Epithelial cell of proximal tubule (primary cell): ENCODE measurements around the gene EFNA5. TPM values are rescaled to one million over a fixed set of nuclear protein-coding genes. Genes with fewer than 3 reads are reported as not detected.

Experiments
- DNase-seq: peaks from one replicate; pipeline ENCODE4 v3.0.0-alpha.2; 2011; ENCODE audit warnings: low read depth
- H3K4me3 ChIP-seq: 2 replicates; pipeline ENCODE4 v1.5.1; 2011; ENCODE audit warnings: low read depth, mild to moderate bottlenecking, low read length
- total RNA-seq: library from RNA; depleted of rRNA; stranded (reverse); fragments of >200 nt; gene quantifications from 2 replicates; pipeline ENCODE4 v1.2.3, GENCODE V29; 2015
- TF ChIP-seq, protein P1 (sequence below): conservative IDR thresholded peaks from 2 replicates; pipeline ENCODE4 v1.5.1; 2012; ENCODE audit warnings: low read depth, mild to moderate bottlenecking, low read length

EFNA5 gene
- total RNA-seq, 1 donor from 2014 or later: 28.1 TPM

DNA sequence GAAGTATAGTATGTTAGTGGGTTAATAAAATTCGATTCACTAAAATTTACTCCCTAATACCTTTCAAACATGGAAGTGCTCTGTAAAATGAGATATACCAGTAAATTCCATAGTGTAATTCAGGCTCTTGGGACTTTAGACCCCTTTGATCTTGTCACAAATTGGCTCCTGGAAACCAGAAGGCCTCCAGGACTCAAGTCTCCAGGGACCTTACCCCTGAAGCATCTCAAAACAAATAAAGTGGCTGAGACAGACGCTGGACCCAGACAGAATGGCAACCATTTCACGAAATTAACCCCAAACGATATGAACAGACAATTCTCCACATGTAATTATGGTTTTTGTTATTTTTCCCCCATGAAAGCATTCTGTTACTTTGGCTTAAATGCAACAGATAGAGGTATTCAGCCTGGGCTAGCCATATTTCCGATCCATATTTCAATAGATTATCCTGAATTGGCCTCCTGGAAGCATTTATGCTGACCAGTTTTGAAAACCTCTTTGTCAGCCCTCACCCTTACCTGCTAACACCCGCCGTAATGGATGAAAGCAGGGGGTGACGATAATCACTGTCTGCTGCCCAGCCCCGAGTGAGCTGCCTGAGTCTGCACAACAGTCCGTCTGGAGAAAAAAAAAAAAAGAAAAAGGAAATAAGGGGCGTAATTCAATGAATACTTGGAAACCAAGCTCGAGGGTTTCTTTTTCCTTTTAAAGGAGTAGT is 34.1 kb upstream of the EFNA5 start:
- DNase-seq: no peak
- TF ChIP-seq, protein P1, sequence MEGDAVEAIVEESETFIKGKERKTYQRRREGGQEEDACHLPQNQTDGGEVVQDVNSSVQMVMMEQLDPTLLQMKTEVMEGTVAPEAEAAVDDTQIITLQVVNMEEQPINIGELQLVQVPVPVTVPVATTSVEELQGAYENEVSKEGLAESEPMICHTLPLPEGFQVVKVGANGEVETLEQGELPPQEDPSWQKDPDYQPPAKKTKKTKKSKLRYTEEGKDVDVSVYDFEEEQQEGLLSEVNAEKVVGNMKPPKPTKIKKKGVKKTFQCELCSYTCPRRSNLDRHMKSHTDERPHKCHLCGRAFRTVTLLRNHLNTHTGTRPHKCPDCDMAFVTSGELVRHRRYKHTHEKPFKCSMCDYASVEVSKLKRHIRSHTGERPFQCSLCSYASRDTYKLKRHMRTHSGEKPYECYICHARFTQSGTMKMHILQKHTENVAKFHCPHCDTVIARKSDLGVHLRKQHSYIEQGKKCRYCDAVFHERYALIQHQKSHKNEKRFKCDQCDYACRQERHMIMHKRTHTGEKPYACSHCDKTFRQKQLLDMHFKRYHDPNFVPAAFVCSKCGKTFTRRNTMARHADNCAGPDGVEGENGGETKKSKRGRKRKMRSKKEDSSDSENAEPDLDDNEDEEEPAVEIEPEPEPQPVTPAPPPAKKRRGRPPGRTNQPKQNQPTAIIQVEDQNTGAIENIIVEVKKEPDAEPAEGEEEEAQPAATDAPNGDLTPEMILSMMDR: no peak
- H3K4me3 ChIP-seq: no peak overlapping the region

DNA sequence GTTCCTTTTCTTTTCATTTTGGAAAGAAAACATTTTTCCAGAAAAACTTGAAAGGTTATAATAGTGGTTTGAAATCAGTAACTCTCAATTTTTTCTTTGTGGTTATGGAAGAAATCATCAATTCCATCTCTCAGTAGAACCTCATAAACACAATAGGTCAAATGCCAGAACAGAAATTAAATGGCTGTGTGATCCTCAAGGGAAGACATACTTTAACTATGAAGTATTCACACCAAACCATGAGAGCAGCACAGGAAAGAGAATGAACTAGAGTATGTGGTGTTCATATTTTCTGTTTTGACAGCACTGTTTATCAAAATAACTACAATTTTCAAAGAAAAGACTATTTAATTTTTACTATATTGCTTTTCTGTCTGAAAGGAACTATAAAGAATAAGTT is 29.7 kb upstream of the EFNA5 start:
- DNase-seq: no peak
- TF ChIP-seq, protein P1: no peak
- H3K4me3 ChIP-seq: no peak overlapping the region

DNA sequence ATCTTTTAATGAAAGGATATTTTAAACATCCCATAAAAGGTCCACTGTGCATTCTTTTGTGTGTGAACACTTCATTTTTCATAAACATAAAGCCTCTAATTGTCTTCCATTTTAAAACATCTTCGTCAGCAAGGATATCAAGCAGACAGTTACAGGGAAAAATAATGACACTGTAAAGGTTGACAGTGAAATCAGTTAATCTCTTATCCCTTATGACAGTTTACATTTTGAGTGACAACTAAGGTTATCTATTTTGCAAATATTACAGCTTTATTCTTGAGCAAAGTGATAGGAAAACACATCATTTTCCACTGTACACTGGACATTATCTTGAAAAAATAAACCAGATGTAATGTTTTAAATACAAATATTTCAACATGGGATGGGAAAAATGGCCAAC is 28.7 kb upstream of the EFNA5 start:
- DNase-seq: no peak
- no peak overlapping the region for H3K4me3 ChIP-seq
- TF ChIP-seq, protein P1: no peak

DNA sequence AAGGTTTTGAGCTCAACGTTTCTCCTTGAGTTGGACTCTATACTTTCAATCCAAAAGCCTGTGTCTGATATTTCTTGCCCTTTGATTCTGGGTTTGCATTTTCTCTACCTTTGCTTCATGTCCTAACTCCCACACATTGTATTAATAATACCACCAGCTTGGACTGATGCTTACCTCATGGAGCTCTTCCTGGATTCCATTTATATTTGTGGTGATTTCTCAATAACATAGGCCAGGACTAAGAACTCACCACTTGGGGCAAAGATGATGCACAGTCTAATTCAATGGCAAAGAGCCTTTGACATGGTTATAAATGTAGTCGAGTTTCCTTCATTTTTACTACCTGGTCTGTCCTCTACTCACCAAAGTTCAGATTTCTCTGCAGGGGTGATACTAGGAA is 27.5 kb upstream of the EFNA5 start:
- H3K4me3 ChIP-seq: no peak overlapping the region
- TF ChIP-seq, protein P1: no peak
- DNase-seq: no peak

DNA sequence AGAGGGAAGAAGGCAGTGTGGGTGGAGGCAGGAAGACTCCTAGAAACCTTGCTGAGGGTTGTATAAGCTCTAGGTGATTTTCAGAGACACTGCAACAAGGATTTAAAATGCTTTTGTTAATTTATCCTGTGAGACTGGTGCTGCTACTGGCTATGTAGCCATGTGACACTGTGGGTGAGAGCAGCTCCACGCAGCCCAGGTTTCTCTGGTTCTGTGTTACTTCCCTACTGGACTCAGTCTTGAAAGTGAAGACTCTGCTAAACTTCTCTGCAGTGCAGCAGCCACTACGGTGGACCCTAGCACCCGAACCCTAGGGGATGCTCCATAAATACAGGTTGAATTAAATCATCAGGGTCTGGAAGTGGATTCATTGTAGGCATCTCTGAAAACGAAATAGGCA is 25.8 kb upstream of the EFNA5 start:
- H3K4me3 ChIP-seq: no peak overlapping the region
- no peak for DNase-seq
- TF ChIP-seq, protein P1: no peak

DNA sequence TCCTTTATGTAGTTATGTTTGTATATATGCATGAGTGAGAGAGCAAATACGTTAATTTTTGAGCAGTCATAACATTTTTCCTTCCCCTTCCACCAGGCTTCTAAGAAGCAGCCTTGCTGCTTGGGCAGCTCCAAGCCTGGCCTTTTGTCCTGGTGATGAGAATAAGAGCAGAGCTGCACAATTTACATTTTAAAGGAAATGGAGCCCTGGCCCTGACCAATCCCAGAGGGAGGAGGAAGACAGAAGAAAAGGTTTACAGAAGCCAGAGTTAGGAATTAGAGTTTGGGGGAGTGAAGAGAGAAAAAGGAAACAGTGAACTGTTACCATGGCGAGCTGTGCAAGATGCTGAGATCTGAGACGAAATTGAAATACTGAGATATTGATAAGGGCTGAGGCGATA is 25.3 kb upstream of the EFNA5 start:
- TF ChIP-seq, protein P1: no peak
- no peak overlapping the region for H3K4me3 ChIP-seq
- no peak for DNase-seq

DNA sequence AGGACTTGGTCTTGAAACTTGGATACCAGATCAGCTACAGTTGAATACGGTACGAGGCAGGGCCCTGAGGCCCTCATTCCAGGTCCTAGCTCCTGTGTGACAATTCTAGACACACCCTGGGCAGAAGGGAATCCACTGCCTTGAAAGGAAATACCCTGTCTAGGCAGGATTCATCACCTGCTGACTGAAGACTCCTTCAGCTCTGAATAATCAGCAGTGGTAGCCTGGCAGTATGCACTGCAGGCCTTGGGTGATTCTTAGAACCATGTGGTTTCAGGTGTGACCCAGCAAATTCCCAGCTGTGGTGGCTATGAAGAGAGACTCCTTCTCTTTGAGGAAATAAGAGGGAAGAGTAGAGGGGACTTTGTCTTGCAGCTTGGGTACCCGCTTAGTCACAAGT is 17.2 kb upstream of the EFNA5 start:
- no peak for DNase-seq
- TF ChIP-seq, protein P1: no peak
- H3K4me3 ChIP-seq: no peak overlapping the region
